Measurements from ENCODE around the gene KLHL2.
"Not testable (repeated sequence)": the region's sequence is repeated elsewhere in the genome, so short reads cannot be mapped to it uniquely, and the experiment has no call there.

Gene KLHL2

GRCh38 chr4:165248102-165248501, 40.7 kb downstream of the KLHL2 start:
- no peak for TF ChIP-seq CTCF (IDR thresholded peaks at IDR 0.05; ENCODE audit: low read depth, low read length)
- H3K4me3 ChIP-seq (ENCODE audit: low read depth, low read length), result no peak overlapping the region

- not testable (repeated sequence) for H3K4me3 ChIP-seq (ENCODE audit: low read depth, low read length)
These were observed 41.5 kb downstream of the KLHL2 start for GRCh38 chr4:165248904-165249303.

- H3K4me3 ChIP-seq (ENCODE audit: low read depth, low read length), result not testable (repeated sequence)
These were observed 47.4 kb downstream of the KLHL2 start for GRCh38 chr4:165254771-165255170.

GRCh38 chr4:165255439-165255838, 48.1 kb downstream of the KLHL2 start:
- not testable (repeated sequence) for H3K4me3 ChIP-seq (ENCODE audit: low read depth, low read length)

GRCh38 chr4:165256074-165256659, 48.8 kb downstream of the KLHL2 start:
- H3K4me3 ChIP-seq (ENCODE audit: low read depth, low read length), result not testable (repeated sequence)

DNA sequence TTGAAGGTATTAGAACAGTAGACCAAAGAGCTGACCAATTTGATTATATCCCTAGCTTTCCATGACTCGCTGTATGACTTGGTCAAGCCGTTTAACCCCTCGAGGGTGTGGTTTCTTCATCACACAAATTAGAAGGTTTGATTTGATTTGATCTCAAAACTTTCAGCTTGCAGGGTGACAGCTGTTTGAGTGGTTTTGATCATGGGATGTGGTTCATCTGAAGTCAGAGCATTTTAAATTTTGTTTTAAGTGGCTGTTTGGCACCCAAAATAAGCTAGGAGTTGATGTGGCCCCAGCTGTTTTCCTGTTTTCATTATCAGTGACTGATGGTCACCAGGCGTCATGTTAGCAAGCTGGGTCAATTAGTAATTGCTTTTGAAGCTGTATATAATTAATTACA, 52.4 kb downstream of the KLHL2 start:
- H3K4me3 ChIP-seq (ENCODE audit: low read depth, low read length), result not testable (repeated sequence)

DNA sequence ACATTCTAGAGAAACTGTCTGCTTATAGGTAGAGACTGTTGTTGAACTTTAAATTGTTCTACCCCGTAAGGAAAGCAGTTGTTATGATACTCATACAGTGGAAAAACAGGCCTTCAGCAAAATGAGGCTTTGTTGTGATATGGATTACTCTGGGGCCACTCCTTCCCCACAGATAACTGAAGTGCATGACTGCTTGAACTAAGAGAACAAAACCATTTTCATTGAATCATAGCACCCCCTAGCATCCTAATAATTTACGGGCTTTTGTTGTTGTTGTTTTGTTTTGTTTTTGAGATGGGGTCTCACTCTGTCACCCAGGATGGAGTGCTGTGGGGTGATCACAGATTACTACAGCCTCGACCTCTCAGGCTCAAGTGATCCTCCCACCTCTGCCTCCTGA, 54.9 kb downstream of the KLHL2 start:
- not testable (repeated sequence) for H3K4me3 ChIP-seq (ENCODE audit: low read depth, low read length)

DNA sequence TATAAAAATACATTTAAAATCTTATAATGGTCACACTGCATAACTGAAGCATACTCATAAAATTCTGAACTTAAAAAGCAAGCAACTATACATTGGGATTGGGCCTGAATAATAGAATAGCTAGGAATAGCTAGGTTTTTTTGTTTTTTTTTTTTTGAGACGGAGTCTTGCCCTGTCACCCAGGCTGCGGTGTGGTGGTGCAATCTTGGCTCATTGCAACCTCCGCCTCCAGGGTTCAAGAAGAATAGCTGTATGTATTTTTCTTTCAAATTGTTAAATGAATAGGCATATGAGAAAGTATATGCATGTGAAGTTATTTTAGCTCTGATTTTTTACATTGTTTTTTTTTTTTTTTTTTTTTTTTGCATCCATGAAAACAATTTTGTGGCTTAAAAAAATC, 56.1 kb downstream of the KLHL2 start:
- H3K4me3 ChIP-seq (ENCODE audit: low read depth, low read length), result not testable (repeated sequence)

DNA sequence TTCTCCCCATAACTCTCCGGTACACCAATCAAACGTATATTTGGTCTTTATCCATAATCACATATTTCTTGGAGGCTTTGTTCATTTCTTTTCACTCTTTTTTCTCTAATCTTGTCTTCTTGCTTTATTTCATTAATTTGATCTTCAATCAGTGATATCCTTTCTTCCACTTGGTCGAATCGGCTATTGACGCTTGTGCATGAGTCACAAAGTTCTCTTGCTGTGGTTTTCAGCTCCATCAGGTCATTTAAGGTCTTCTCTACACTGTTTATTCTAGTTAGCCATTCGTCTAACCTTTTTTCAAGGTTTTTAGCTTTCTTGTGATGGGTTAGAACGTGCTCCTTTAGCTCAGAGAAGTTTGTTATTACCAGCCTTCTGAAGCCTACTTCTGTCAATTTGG, 62.6 kb downstream of the KLHL2 start:
- not testable (repeated sequence) for H3K4me3 ChIP-seq (ENCODE audit: low read depth, low read length)

- not testable (repeated sequence) for H3K4me3 ChIP-seq (ENCODE audit: low read depth, low read length)
These were observed 66.1 kb downstream of the KLHL2 start for GRCh38 chr4:165273443-165273842.

DNA sequence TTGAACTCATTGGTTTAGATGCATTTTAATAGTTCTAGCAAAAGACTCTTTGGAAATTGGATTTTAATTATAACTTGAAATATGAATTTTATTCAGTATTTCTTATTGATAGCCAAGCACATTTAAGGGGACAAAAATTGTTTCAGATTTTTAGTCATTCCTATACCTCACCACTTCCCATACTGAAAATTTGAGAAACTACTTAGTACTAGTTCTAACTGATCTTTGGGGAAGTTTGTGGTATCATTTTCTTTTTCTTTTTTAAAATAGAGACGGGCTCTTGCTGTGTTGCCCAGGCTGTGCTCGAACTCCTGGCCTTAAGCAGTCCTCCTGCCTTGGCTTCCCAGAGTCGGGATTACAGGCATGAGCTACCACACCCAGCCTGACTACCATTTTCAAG, 68.0 kb downstream of the KLHL2 start:
- H3K4me3 ChIP-seq (ENCODE audit: low read depth, low read length), result not testable (repeated sequence)

- H3K4me3 ChIP-seq (ENCODE audit: low read depth, low read length), result not testable (repeated sequence)
These were observed 72.2 kb downstream of the KLHL2 start for GRCh38 chr4:165279531-165279930.

DNA sequence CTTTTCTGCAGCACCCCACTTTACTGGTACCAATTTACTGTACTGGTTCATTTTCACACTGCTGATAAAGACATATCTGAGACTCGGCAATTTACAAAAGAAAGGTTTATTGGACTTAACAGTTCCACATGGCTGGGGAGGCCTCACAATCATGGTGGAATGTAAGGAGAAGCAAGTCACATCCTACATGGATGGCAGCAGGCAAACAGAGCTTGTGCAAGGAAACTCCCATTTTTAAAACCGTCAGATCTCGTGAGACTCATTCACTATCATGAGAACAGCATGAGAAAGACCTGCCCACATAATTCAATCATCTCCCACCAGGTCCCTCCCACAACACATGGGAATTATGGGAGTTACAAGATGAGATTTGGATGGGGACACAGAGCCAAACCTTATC, 77.3 kb downstream of the KLHL2 start:
- H3K4me3 ChIP-seq (ENCODE audit: low read depth, low read length), result not testable (repeated sequence)

DNA sequence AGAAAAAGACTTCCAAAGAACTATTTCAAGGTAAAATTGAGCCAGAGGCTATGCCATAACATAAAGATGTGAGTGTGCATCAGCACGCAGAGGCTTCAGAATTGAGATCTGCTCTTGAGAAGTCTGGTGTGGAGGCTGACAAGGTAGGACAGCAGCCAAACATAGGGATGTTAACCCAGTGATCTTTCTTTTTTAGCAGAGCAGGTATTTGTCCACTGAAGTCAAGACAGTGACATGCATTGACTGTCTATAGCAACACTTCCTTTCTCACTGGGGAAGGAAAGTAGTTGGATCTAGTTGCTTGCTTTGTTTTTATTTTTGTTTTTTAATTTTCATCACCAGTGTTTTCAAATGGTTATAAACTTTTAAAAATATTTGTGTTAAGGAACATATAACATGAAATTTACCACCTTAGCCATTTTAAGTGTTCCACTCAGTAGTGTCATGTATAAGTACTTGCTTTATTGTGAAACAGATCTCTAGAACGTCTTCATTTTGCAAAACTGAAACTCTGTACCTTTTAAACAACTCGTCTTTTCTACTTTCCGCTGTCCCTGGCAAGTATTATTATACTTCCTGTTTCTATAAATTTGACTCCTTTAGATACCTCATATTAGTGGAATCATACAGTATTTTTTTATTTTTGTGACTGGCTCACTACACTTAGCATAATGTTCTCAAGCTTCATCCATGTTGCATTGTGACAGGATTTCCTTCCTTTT, 79.4 kb downstream of the KLHL2 start:
- H3K4me3 ChIP-seq (ENCODE audit: low read depth, low read length), result not testable (repeated sequence)

DNA sequence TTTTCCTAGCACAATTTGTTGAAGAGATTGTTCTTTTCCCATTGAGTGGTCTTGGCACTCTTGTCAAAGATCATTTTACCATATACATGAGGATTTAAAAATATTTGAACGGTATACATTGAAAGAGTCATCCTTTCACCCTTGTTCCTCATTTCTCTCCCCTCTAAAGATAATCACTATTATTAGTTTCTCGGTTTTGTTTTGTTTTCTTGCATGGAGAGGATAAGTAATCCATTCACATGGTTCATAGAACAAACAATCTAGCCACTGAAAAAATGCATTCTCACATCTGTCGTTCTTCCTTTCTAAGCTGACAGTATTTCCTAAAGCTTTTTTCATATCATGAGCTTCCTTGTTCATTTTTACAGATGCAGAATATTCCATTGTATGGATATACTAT, 80.9 kb downstream of the KLHL2 start:
- no peak for TF ChIP-seq CTCF (IDR thresholded peaks at IDR 0.05; ENCODE audit: low read depth, low read length)

More for the DNA sequence above, 80.9 kb downstream of the KLHL2 start:
- H3K4me3 ChIP-seq (ENCODE audit: low read depth, low read length), result no peak overlapping the region
